Measurements from ENCODE around the gene TLX1.

The TLX1 gene

DNA sequence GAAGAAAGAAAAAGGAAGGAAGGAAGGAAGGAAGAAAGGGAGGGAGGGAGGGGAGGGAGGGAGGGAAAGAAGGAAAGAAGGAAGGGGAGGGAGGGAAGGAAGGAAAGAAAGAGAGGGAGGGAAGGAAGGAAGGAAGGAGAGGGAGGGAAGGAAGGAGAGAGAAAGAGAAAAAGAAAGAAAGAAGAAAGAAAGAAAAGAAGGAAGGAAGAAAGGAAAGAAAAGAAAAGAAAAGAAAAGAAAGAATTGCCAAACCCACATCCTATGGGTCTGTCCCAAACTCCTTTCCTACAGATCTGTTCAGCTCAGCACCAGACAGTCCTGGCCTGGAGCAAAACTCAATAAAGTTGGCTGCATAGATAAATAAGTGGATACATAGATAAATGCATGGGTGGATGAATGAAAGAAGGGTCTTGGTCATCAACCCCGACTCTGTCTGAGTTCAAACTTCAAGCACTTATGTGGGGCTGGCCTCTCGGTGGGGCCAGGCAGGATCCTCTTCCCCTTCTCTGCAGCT is 17.2 kb upstream of the TLX1 start:
- Histone ChIP-seq H3K36me3 (replicated peaks) (no peaks in the 10 kb centered on the region), H3K27me3 (replicated peaks) (peaks cover 27% of the 10 kb centered on the region), H3K4me3 (ENCODE audit: low read depth, low read length) (no peak overlapping the region), H3K27ac (no peak overlapping the region)
- TF ChIP-seq, protein P1, sequence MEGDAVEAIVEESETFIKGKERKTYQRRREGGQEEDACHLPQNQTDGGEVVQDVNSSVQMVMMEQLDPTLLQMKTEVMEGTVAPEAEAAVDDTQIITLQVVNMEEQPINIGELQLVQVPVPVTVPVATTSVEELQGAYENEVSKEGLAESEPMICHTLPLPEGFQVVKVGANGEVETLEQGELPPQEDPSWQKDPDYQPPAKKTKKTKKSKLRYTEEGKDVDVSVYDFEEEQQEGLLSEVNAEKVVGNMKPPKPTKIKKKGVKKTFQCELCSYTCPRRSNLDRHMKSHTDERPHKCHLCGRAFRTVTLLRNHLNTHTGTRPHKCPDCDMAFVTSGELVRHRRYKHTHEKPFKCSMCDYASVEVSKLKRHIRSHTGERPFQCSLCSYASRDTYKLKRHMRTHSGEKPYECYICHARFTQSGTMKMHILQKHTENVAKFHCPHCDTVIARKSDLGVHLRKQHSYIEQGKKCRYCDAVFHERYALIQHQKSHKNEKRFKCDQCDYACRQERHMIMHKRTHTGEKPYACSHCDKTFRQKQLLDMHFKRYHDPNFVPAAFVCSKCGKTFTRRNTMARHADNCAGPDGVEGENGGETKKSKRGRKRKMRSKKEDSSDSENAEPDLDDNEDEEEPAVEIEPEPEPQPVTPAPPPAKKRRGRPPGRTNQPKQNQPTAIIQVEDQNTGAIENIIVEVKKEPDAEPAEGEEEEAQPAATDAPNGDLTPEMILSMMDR (IDR thresholded peaks at IDR 0.05; ENCODE audit: low read depth, low read length, missing control alignments), result no peak
- no peak for DNase-seq
- in situ Hi-C loops (cut with HindIII; ENCODE audit: low pct_ligation_motif_present, low sequenced_read_pairs), result no loop called here

DNA sequence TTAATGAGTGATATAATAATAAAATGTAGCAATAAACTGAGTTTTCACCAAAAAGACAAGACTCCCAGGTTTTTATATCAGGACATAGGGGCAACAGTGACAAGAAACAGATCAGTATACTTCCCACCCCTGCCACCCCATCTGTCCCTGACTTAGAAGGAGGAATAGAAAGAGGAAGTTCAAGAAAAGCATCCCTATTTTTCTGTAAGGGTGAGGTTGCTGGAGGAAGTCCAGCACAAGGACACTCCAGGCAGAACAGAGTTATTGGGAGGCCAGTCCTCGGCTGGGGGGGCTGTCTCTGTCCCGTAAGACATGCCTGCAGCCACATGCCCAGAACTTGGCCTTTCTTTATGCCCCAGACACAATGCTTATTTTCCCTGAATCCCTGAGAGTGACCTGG is 16.5 kb upstream of the TLX1 start:
- peaks cover 30% of the 10 kb centered on the region for H3K27me3 ChIP-seq (replicated peaks)
- TF ChIP-seq, protein P1 (IDR thresholded peaks at IDR 0.05; ENCODE audit: low read depth, low read length, missing control alignments), result no peak
- H3K4me3 ChIP-seq (ENCODE audit: low read depth, low read length), result no peak overlapping the region
- no peak for DNase-seq
- no peak overlapping the region for H3K27ac ChIP-seq
- in situ Hi-C loops (cut with HindIII; ENCODE audit: low pct_ligation_motif_present, low sequenced_read_pairs), result no loop called here
- H3K36me3 ChIP-seq (replicated peaks), result no peaks in the 10 kb centered on the region

GRCh38 chr10:101116754-101117153 is 14.3 kb upstream of the TLX1 start:
- in situ Hi-C loops (cut with HindIII; ENCODE audit: low pct_ligation_motif_present, low sequenced_read_pairs), result no loop called here
- Histone ChIP-seq H3K27ac (no peak overlapping the region), H3K4me3 (ENCODE audit: low read depth, low read length) (no peak overlapping the region), H3K27me3 (replicated peaks) (peaks cover 51% of the 10 kb centered on the region), H3K36me3 (replicated peaks) (no peaks in the 10 kb centered on the region)
- TF ChIP-seq, protein P1 (IDR thresholded peaks at IDR 0.05; ENCODE audit: low read depth, low read length, missing control alignments), result no peak
- no peak for DNase-seq

GRCh38 chr10:101118031-101118430 is 13.1 kb upstream of the TLX1 start:
- peaks cover 58% of the 10 kb centered on the region for H3K27me3 ChIP-seq (replicated peaks)
- DNase-seq, result no peak
- TF ChIP-seq, protein P1 (IDR thresholded peaks at IDR 0.05; ENCODE audit: low read depth, low read length, missing control alignments), result no peak
- in situ Hi-C loops (cut with HindIII; ENCODE audit: low pct_ligation_motif_present, low sequenced_read_pairs), result no loop called here
- H3K4me3 ChIP-seq (ENCODE audit: low read depth, low read length), result no peak overlapping the region
- no peak overlapping the region for H3K27ac ChIP-seq
- H3K36me3 ChIP-seq (replicated peaks), result no peaks in the 10 kb centered on the region

GRCh38 chr10:101120520-101120883 is 10.6 kb upstream of the TLX1 start:
- in situ Hi-C loops (cut with HindIII; ENCODE audit: low pct_ligation_motif_present, low sequenced_read_pairs), result no loop called here
- DNase-seq, result no peak
- TF ChIP-seq, protein P1 (IDR thresholded peaks at IDR 0.05; ENCODE audit: low read depth, low read length, missing control alignments), result no peak

More at GRCh38 chr10:101120520-101120883, 10.6 kb upstream of the TLX1 start:
- H3K27ac ChIP-seq, result no peak overlapping the region
- peaks cover 72% of the 10 kb centered on the region for H3K27me3 ChIP-seq (replicated peaks)
- H3K4me3 ChIP-seq (ENCODE audit: low read depth, low read length), result no peak overlapping the region
- no peaks in the 10 kb centered on the region for H3K36me3 ChIP-seq (replicated peaks)
